Measurements from ENCODE around the gene OCIAD1.

Gene OCIAD1

GRCh38 chr4:48896845-48897244 lies 66.0 kb downstream of the OCIAD1 start:
- DNase-seq: no peak

- DNase-seq: no peak
These were observed 68.0 kb downstream of the OCIAD1 start for GRCh38 chr4:48898733-48899431.

- DNase-seq: no peak
These were observed 68.5 kb downstream of the OCIAD1 start for GRCh38 chr4:48899432-48899749.

- DNase-seq: no peak
These were observed 69.1 kb downstream of the OCIAD1 start for GRCh38 chr4:48899950-48900349.

- DNase-seq: no peak
These were observed 70.3 kb downstream of the OCIAD1 start for GRCh38 chr4:48901196-48901595.

- no peak for DNase-seq
These were observed 71.4 kb downstream of the OCIAD1 start for GRCh38 chr4:48902266-48902665.

GRCh38 chr4:48904101-48904500 lies 73.2 kb downstream of the OCIAD1 start:
- no peak for DNase-seq

- no peak for DNase-seq
These were observed 73.8 kb downstream of the OCIAD1 start for GRCh38 chr4:48904541-48905142.

GRCh38 chr4:48905363-48906015 lies 74.6 kb downstream of the OCIAD1 start:
- DNase-seq: no peak

GRCh38 chr4:48906206-48907173 lies 75.6 kb downstream of the OCIAD1 start, which contains the start of gene OCIAD2:
Gene OCIAD2, minus strand, starts transcription at chr4:48906774. Its CDS starts 2,225 bp downstream, at chr4:48904549.
- DNase-seq: no peak

- DNase-seq: no peak
These were observed 77.0 kb downstream of the OCIAD1 start for GRCh38 chr4:48907706-48908477.

GRCh38 chr4:48908687-48909086 lies 77.8 kb downstream of the OCIAD1 start:
- DNase-seq: no peak

GRCh38 chr4:48909697-48910096 lies 78.8 kb downstream of the OCIAD1 start:
- DNase-seq: no peak

GRCh38 chr4:48910511-48910910 lies 79.6 kb downstream of the OCIAD1 start:
- DNase-seq: no peak

Data from cerebellar nuclear complex (tissue), 1 donor.